HEK293 (cell line): ENCODE results near the gene COPS3.

Experiments
- CTCF ChIA-PET: fragments of 350-600 bp; formaldehyde crosslinking; extraction: SDS; loops from one replicate; lab custom pipeline; 2021; ENCODE audit warnings: antibody characterized with exemption; lab: Yijun Ruan, JAX
- POLR2A ChIA-PET: fragments of 300-600 bp; formaldehyde crosslinking; extraction: SDS; loops from one replicate; lab custom pipeline; 2020; ENCODE audit warnings: antibody characterized with exemption, inconsistent platforms; lab: Yijun Ruan, JAX
- H3K27ac ChIP-seq: fragments of 200-500 bp; sonication (Bioruptor generic); 2 replicates; pipeline ENCODE4 v1.5.1; 2014; ENCODE audit warnings: low read depth, low read length, control low read depth, inconsistent platforms; ENCODE audit errors: extremely low read depth
- H3K36me3 ChIP-seq, 2 experiments: fragments of 200-500 bp in 1 of 2; sonication (Bioruptor generic) in 1 of 2; 1 replicate in 1 of 2; 2 replicates in 1 of 2; pipeline ENCODE4 v1.5.1; 2014 to 2017; ENCODE audit warnings: inconsistent platforms in 2 of 2, low read length in 2 of 2; ENCODE audit not compliant: control insufficient read depth in 2 of 2, insufficient read depth in 1 of 2
- H3K4me1 ChIP-seq: fragments of 200-500 bp; sonication (Bioruptor generic); 2 replicates; pipeline ENCODE4 v1.5.1; 2014; ENCODE audit warnings: mild to moderate bottlenecking, low read length, inconsistent platforms; ENCODE audit not compliant: control insufficient read depth, insufficient read depth
- H3K4me3 ChIP-seq: 2 replicates; pipeline ENCODE4 v1.5.1; 2011; ENCODE audit warnings: low read depth, mild to moderate bottlenecking, control low read depth, low read length, moderate library complexity
- H3K9me3 ChIP-seq: fragments of 200-500 bp; sonication (Bioruptor generic); 2 replicates; pipeline ENCODE4 v1.5.1; 2014; ENCODE audit warnings: low read depth, low read length, inconsistent platforms; ENCODE audit not compliant: control insufficient read depth, insufficient read depth
- CTCF ChIP-seq: fragments of 450-650 bp; formaldehyde crosslinking; IDR thresholded peaks from 2 replicates; pipeline ENCODE4 v1.5.1; 2016; ENCODE audit warnings: missing biosample characterization, missing genetic modification characterization
- HOXA7 ChIP-seq: sonication (generic); formaldehyde crosslinking; IDR thresholded peaks from 2 replicates; pipeline ENCODE4 v1.8.1; 2022; ENCODE audit warnings: missing genetic modification reagents, borderline replicate concordance
- INSM2 ChIP-seq: fragments of 450-650 bp; formaldehyde crosslinking; IDR thresholded peaks from 2 replicates; pipeline ENCODE4 v1.5.1; 2016; ENCODE audit warnings: missing biosample characterization, missing genetic modification characterization
- KLF1 ChIP-seq: fragments of 450-650 bp; formaldehyde crosslinking; IDR thresholded peaks from 2 replicates; pipeline ENCODE4 v1.5.1; 2016; ENCODE audit warnings: missing biosample characterization, missing genetic modification characterization
- KLF10 ChIP-seq: fragments of 450-650 bp; IDR thresholded peaks from 2 replicates; pipeline ENCODE4 v1.5.1; 2018; ENCODE audit warnings: missing biosample characterization, mild to moderate bottlenecking, missing genetic modification characterization
- KLF9 ChIP-seq: fragments of 450-650 bp; formaldehyde crosslinking; IDR thresholded peaks from 2 replicates; pipeline ENCODE4 v1.5.1; 2016; ENCODE audit warnings: missing biosample characterization, missing genetic modification characterization, low read depth
- MEIS1 ChIP-seq: sonication (generic); formaldehyde crosslinking; IDR thresholded peaks from 2 replicates; pipeline ENCODE4 v1.8.1; 2022; ENCODE audit warnings: missing genetic modification reagents, mild to moderate bottlenecking, borderline replicate concordance
- MYNN ChIP-seq: fragments of 450-650 bp; formaldehyde crosslinking; IDR thresholded peaks from 2 replicates; pipeline ENCODE4 v1.5.1; 2016; ENCODE audit warnings: missing biosample characterization, missing genetic modification characterization, borderline replicate concordance
- SETDB1 ChIP-seq: IDR thresholded peaks from one replicate; pipeline ENCODE4 v1.6.1; 2017; ENCODE audit warnings: mild to moderate bottlenecking, low read length, moderate library complexity, mixed read lengths; ENCODE audit not compliant: insufficient read length
- ZNF211 ChIP-seq: fragments of 450-650 bp; formaldehyde crosslinking; IDR thresholded peaks from 2 replicates; pipeline ENCODE4 v1.5.1; 2016; ENCODE audit warnings: low read depth, missing biosample characterization, missing genetic modification characterization
- ZNF239 ChIP-seq: fragments of 450-650 bp; formaldehyde crosslinking; IDR thresholded peaks from 2 replicates; pipeline ENCODE4 v1.5.1; 2016; ENCODE audit warnings: missing biosample characterization, missing genetic modification characterization
- ZNF26 ChIP-seq: fragments of 450-650 bp; formaldehyde crosslinking; IDR thresholded peaks from 2 replicates; pipeline ENCODE4 v1.5.1; 2016; ENCODE audit warnings: missing biosample characterization, missing genetic modification characterization
- ZNF266 ChIP-seq: fragments of 450-650 bp; formaldehyde crosslinking; IDR thresholded peaks from 2 replicates; pipeline ENCODE4 v1.5.1; 2016; ENCODE audit warnings: missing biosample characterization, missing genetic modification characterization, low read depth
- ZNF274 ChIP-seq, 2 experiments: fragments of 200-500 bp in 1 of 2; fragments of 450-650 bp in 1 of 2; sonication (Bioruptor generic) in 1 of 2; formaldehyde crosslinking in 1 of 2; IDR thresholded peaks; 2 replicates each; pipeline versions ENCODE4 v1.5.1 to v1.6.1; 2014 to 2016; ENCODE audit warnings: borderline replicate concordance in 1 of 2, inconsistent platforms in 1 of 2, low read length in 1 of 2, missing biosample characterization in 1 of 2, missing genetic modification characterization in 1 of 2
- ZNF280C ChIP-seq: fragments of 450-650 bp; formaldehyde crosslinking; IDR thresholded peaks from 2 replicates; pipeline ENCODE4 v1.5.1; 2016; ENCODE audit warnings: missing biosample characterization, missing genetic modification characterization
- ZNF335 ChIP-seq: fragments of 450-650 bp; formaldehyde crosslinking; conservative IDR thresholded peaks from 2 replicates; pipeline ENCODE4 v1.5.1; 2016; ENCODE audit warnings: missing biosample characterization, missing genetic modification characterization
- ZNF426 ChIP-seq: fragments of 450-650 bp; formaldehyde crosslinking; IDR thresholded peaks from 2 replicates; pipeline ENCODE4 v1.5.1; 2017; ENCODE audit warnings: missing biosample characterization, missing genetic modification characterization, mild to moderate bottlenecking, inconsistent platforms, moderate library complexity
- ZNF449 ChIP-seq: fragments of 450-650 bp; formaldehyde crosslinking; IDR thresholded peaks from 2 replicates; pipeline ENCODE4 v1.5.1; 2017; ENCODE audit warnings: missing biosample characterization, mild to moderate bottlenecking, missing genetic modification characterization, moderate library complexity
- ZNF510 ChIP-seq: fragments of 450-650 bp; formaldehyde crosslinking; IDR thresholded peaks from 2 replicates; pipeline ENCODE4 v1.5.1; 2018; ENCODE audit warnings: mild to moderate bottlenecking, missing genetic modification characterization, missing biosample characterization; ENCODE audit not compliant: insufficient replicate concordance
- ZNF580 ChIP-seq: fragments of 450-650 bp; formaldehyde crosslinking; IDR thresholded peaks from 2 replicates; pipeline ENCODE4 v1.5.1; 2016; ENCODE audit warnings: missing biosample characterization, missing genetic modification characterization
- ZNF610 ChIP-seq: fragments of 450-650 bp; formaldehyde crosslinking; IDR thresholded peaks from 2 replicates; pipeline ENCODE4 v1.5.1; 2016; ENCODE audit warnings: missing biosample characterization, missing genetic modification characterization, borderline replicate concordance
- ZNF629 ChIP-seq: fragments of 450-650 bp; formaldehyde crosslinking; IDR thresholded peaks from 2 replicates; pipeline ENCODE4 v1.5.1; 2017; ENCODE audit warnings: missing biosample characterization, missing genetic modification characterization
- ZNF76 ChIP-seq: fragments of 450-650 bp; formaldehyde crosslinking; IDR thresholded peaks from 2 replicates; pipeline ENCODE4; 2016; ENCODE audit warnings: low read depth, missing biosample characterization, missing genetic modification characterization, borderline replicate concordance
- ZNF776 ChIP-seq: fragments of 450-650 bp; formaldehyde crosslinking; IDR thresholded peaks from 2 replicates; pipeline ENCODE4 v1.5.0; 2017; ENCODE audit warnings: missing biosample characterization, missing genetic modification characterization, borderline replicate concordance
- ZNF777 ChIP-seq: fragments of 450-650 bp; formaldehyde crosslinking; IDR thresholded peaks from 2 replicates; pipeline ENCODE4 v1.5.1; 2017; ENCODE audit warnings: missing biosample characterization, missing genetic modification characterization, borderline replicate concordance

COPS3 gene

GRCh38 chr17:17242246-17242645 is 38.8 kb downstream of the COPS3 start (continued):
- no peak for TF ChIP-seq ZNF274 (IDR thresholded peaks at IDR 0.05; ENCODE audit: low read length)
- TF ChIP-seq ZNF274 (tag by site-specific recombination; IDR thresholded peaks at IDR 0.05; ENCODE audit: borderline replicate concordance) = no peak
- TF ChIP-seq ZNF266 (tag by site-specific recombination) = no peak

- peaks cover 14 to 23% of the 10 kb centered on the region in 2 experiments for H3K36me3 ChIP-seq
- TF ChIP-seq ZNF211 (no peak), ZNF777 (tag by site-specific recombination) (no peak), INSM2 (no peak), ZNF610 (tag by site-specific recombination) (no peak), KLF9 (no peak), ZNF629 (tag by site-specific recombination) (no peak), SETDB1 (no peak), MYNN (tag by site-specific recombination) (no peak), KLF10 (tag by site-specific recombination) (no peak), ZNF580 (tag by site-specific recombination) (no peak), ZNF776 (tag by site-specific recombination) (no peak), ZNF426 (tag by site-specific recombination) (no peak), ZNF335 (tag by site-specific recombination) (no peak), CTCF (tag by site-specific recombination) (no peak), ZNF76 (no peak)
- ChIA-PET CTCF (interaction anchor here (0.7 kb wide), 1 partner anchor 1510 kb away, joined by 3 read pairs; no protein-coding TSS in a partner anchor), POLR2A (no interaction called here)
- no peaks in the 10 kb centered on the region for H3K9me3 ChIP-seq
- no peak overlapping the region for H3K4me3 ChIP-seq
- H3K4me1 ChIP-seq = no peaks in the 10 kb centered on the region; the same call in 1 of the 2 replicates
- no peak overlapping the region for H3K27ac ChIP-seq
Observed at GRCh38 chr17:17241656-17242055, 39.4 kb downstream of the COPS3 start.

- ChIA-PET POLR2A (interaction anchor here (1.0 kb wide), 1 partner anchor 61 kb away, joined by 3 read pairs; no protein-coding TSS in a partner anchor), CTCF (interaction anchor here (0.9 kb wide), 1 partner anchor 29 kb away, joined by 4 read pairs; no protein-coding TSS in a partner anchor)
- Histone ChIP-seq H3K4me3 (no peak overlapping the region), H3K27ac (no peak overlapping the region), H3K4me1 (peaks cover 7% of the 10 kb centered on the region; the same call in 1 of the 2 replicates), H3K36me3 (peaks cover 0 to 10% of the 10 kb centered on the region in 2 experiments; a peak in 1 of 3 replicates), H3K9me3 (no peaks in the 10 kb centered on the region)
- TF ChIP-seq ZNF280C (tag by site-specific recombination) (no peak), HOXA7 (CRISPR knock-in tag) (no peak), ZNF510 (tag by site-specific recombination) (no peak), KLF1 (tag by site-specific recombination) (no peak), MEIS1 (CRISPR knock-in tag) (no peak), ZNF239 (tag by site-specific recombination) (no peak), ZNF26 (no peak), ZNF449 (tag by site-specific recombination) (no peak)
Observed at GRCh38 chr17:17239832-17240231, 41.2 kb downstream of the COPS3 start.
